MG63 (cell line): Measurements from ENCODE around the gene CFHR3. TPM values are rescaled to one million over a fixed set of nuclear protein-coding genes. Genes with fewer than 3 reads are reported as not detected.
"Not testable (repeated sequence)": the region's sequence is repeated elsewhere in the genome, so short reads cannot be mapped to it uniquely, and the experiment has no call there.

Experiments used
- DNase-seq: peaks from one replicate; pipeline ENCODE4 v3.0.0-alpha.2; 2020
- H3K27me3 ChIP-seq: fragments of 250-450 bp; sonication (Bioruptor Pico); 2 replicates; pipeline ENCODE4 v1.5.1; 2020; ENCODE audit warnings: mild to moderate bottlenecking, moderate library complexity
- H3K36me3 ChIP-seq: fragments of 250-450 bp; sonication (Bioruptor Pico); 2 replicates; pipeline ENCODE4 v1.5.1; 2020; ENCODE audit warnings: mild to moderate bottlenecking, moderate library complexity
- H3K4me3 ChIP-seq: fragments of 250-450 bp; sonication (Bioruptor Pico); 2 replicates; pipeline ENCODE4 v1.5.1; 2020; ENCODE audit warnings: mild to moderate bottlenecking, moderate library complexity
- H3K9me3 ChIP-seq: fragments of 250-450 bp; sonication (Bioruptor Pico); 2 replicates; pipeline ENCODE4 v1.5.1; 2020; ENCODE audit warnings: mild to moderate bottlenecking, moderate library complexity
- total RNA-seq: library from RNA; depleted of rRNA; stranded (reverse); fragments of >200 nt; shearing (Covaris generic); gene quantifications from 2 replicates; pipeline ENCODE4 v1.2.3, GENCODE V29; 2014; ENCODE audit warnings: low replicate concordance; rRNA removed

Gene CFHR3
- not detected in 2 replicates for total RNA-seq

DNA sequence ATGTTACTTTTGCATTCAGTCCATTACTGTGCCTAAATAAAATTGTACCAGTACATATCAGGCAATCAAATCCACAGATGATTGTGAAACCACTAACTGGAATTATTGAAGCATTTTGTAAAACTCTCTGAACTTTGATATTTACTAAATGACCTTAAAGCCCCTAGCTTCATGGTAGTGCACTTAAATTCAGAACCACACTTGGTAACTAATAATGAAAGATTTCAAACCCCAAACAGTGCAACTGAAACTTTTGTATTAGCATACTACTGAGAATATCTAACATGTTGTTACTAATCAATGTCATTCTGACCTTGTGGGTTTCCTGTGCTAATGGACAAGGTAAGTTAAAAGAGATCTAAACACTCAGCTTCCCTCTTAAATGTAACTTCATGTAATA, at the start of gene CFHR3:
CFHR3 (plus strand) TSS at position 238 of the 400 bp plus-strand sequence; CDS start at position 285, 47 bp downstream.
- DNase-seq, result no peak
- H3K9me3 ChIP-seq, result no peaks in the 10 kb centered on the region
- no peaks in the 10 kb centered on the region for H3K36me3 ChIP-seq
- no peaks in the 10 kb centered on the region for H3K27me3 ChIP-seq
- no peak within 1 kb of the TSS for H3K4me3 ChIP-seq

DNA sequence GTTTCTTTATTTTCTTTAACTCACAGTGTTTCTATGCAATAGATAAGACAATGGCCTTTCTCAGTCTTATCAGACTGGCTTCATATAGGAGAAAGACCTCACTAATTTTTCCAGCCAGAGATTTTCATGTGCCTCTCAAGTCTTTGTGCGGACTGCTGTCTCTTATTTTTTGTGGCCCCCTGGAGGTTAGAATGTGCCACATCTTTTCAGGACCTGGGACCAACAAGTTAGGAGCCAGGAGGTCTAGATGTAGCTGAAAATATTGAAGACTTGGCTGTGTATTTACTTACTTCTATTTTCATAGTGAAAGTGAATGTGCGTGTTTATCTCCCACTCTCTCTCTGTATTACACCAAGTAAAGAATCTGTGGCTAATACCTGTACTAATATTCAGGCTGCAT, 42.1 kb upstream of the CFHR3 start:
- Histone ChIP-seq H3K27me3 (no peaks in the 10 kb centered on the region), H3K36me3 (no peaks in the 10 kb centered on the region), H3K4me3 (no peak overlapping the region), H3K9me3 (no peaks in the 10 kb centered on the region)
- no peak for DNase-seq

DNA sequence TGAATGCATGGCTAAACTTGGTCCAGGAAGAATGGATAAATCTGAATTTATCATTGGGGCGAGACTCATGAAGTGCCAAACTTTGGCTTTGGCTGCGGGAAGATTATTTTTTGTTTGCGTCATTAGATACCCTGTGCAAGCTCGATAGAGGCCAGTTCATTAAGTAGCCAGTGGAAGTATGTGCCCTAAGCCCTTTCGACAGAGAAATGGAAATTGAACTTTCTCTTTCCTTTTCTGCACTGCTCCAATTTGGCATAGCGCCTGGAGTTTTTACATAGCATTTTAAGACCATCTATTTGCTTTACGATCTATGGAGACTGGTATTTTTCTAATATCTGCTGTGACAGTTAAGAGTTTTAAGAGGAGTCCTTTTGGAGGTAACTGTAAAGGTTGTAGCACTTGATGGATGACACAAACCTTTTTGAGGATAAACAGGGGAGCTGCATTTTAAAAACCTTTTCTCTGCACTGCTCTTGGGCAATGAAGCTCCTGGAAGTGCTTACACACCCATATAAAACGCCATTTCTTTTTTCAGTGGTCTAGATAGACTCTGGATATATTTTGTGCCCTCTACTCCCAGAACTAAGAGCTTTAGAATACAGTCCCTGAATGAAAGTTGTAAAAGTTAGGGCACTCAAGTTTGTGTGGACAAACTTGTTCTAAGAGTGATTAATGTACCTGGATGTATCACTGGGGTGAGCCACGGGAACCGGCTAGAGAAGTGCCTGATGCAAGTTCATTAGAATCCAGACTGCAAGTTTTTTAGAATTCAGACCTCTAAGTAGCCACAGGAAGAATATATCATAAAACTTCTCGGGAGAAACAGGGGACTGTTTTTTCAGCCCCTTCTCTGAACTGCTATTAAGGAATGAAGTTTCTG, 41.3 kb upstream of the CFHR3 start:
- Histone ChIP-seq H3K27me3 (no peaks in the 10 kb centered on the region), H3K36me3 (no peaks in the 10 kb centered on the region), H3K4me3 (no peak overlapping the region), H3K9me3 (no peaks in the 10 kb centered on the region)
- DNase-seq, result no peak

DNA sequence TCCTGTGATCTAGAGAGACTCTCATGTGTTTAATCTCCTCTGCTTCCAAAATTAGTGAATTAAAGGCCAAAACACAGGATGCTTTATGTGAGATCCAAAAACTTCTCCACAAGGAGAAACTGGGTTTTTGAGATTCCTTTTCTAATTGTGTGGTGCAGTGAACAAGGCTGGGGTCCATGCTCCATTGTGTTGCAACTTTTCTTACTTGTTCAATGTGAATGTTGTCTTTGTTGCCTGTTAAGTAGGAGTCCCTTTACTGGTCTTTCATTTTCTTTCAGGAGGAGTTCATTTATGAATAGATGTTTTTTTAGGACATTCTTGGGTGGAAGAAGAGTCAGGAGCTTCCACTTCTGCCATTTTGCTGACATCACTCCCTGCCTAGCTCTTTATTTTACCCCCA, 40.6 kb upstream of the CFHR3 start:
- no peak overlapping the region for H3K4me3 ChIP-seq
- DNase-seq, result no peak
- no peaks in the 10 kb centered on the region for H3K36me3 ChIP-seq
- H3K9me3 ChIP-seq, result no peaks in the 10 kb centered on the region; the same call in 1 of the 2 replicates
- no peaks in the 10 kb centered on the region for H3K27me3 ChIP-seq

DNA sequence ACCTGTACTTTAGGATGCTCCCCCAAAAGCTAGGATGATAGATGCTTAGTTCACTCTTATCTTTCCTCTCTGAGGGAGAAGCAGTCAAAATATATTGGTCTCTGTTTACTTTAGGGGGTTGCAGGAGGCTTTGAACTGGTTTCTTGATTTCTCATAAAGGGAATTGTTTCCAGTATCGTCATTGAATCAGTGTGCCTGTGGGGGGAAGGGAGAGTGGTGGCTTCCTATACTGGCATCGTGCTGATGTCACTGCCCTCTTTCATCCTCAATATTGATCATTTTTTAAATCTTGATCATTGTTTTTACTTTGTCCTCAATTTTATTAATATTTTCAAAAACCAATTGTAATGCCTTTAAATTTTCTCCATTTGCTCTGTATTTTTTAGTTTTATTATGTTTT, 40.2 kb upstream of the CFHR3 start:
- no peaks in the 10 kb centered on the region; the same call in 1 of the 2 replicates for H3K9me3 ChIP-seq
- no peaks in the 10 kb centered on the region for H3K27me3 ChIP-seq
- H3K36me3 ChIP-seq, result no peaks in the 10 kb centered on the region
- H3K4me3 ChIP-seq, result no peak overlapping the region
- DNase-seq, result no peak

DNA sequence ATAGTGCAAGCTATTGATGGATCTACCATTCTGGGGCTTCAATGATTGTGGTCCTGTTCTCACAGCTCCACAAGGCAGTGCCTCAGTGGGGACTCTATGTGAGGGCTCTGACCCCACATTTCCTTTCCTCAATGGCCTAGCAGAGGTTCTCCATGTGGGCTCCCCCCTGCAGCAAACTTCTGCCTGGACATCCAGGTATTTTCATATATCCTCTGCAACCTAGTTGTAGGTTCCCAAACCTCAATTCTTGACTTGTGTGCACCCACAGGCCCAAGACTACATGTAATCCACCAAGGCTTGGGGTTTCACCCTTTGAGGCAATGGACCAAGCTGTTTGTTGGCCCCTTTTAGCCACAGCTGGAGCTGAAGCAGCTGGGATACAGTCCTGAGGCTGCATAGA, 35.9 kb upstream of the CFHR3 start:
- H3K9me3 ChIP-seq, result no peaks in the 10 kb centered on the region; the same call in 1 of the 2 replicates
- no peaks in the 10 kb centered on the region for H3K36me3 ChIP-seq
- H3K27me3 ChIP-seq, result no peaks in the 10 kb centered on the region
- H3K4me3 ChIP-seq, result no peak overlapping the region
- no peak for DNase-seq

DNA sequence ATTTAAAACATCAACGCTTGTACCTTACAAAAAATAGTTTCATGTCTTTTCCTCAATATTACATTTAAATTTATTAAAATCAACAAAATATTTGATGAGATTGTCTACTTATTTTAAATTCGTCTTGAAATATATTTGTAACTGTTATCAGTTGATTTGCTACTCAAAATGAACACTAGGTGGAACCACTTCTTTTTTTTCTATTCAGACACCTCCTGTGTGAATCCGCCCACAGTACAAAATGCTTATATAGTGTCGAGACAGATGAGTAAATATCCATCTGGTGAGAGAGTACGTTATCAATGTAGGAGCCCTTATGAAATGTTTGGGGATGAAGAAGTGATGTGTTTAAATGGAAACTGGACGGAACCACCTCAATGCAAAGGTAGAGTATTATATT, 31.4 kb upstream of the CFHR3 start:
- H3K36me3 ChIP-seq, H3K9me3 ChIP-seq, DNase-seq, H3K27me3 ChIP-seq, H3K4me3 ChIP-seq: not testable (repeated sequence)

DNA sequence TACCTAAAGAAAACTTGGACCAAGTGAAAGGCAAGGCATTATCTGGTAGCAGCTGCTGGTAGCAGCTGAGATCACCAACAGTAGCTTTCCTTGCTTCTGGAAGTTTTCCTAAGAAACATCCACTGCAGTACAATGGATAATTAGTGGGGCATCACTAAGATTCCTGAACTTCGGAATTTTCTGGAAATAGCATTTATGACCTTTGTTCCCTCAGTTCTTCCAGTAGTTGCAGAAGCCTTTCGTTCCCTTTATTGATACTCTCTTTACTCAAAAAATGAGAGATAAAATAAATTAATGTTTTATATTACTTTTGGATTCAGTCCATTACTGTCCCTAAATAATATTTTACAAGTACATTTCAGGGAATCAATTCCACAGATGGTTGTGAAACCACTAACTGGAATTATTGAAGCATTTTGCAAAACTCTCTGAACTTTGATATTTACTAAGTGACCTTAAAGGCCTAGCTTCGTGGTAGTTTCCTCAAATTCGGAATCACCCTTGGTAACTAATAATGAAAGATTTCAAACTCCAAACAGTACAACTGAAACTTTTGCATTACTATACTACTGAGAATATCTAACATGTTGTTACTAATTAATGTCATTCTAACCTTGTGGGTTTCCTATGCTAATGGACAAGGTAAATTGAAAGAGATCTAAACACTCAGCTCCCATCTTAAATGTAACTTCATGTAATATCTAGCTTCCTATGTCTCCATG, 9.5 kb upstream of the CFHR3 start:
- H3K27me3 ChIP-seq, DNase-seq, H3K4me3 ChIP-seq, H3K36me3 ChIP-seq, H3K9me3 ChIP-seq: not testable (repeated sequence)

DNA sequence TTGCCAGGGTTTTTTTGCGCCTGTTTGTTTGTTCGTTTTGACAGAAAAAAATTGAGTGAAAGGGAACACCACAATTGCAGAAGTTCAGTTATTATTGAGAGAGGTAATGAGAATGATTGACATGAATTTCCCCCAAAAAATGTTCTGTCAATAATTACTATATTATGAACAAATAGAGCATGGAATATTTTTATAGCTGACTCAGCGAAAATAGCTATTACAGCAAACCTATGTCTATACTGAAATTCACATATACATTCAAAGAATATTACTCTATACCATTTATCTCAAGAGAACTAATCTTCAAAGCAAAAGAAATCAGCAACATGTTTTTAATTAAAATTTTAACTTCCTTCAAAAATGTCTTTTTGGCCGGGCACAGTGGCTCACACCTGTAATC, 4.8 kb upstream of the CFHR3 start:
- not testable (repeated sequence) for H3K27me3 ChIP-seq, DNase-seq, H3K9me3 ChIP-seq, H3K36me3 ChIP-seq, H3K4me3 ChIP-seq

DNA sequence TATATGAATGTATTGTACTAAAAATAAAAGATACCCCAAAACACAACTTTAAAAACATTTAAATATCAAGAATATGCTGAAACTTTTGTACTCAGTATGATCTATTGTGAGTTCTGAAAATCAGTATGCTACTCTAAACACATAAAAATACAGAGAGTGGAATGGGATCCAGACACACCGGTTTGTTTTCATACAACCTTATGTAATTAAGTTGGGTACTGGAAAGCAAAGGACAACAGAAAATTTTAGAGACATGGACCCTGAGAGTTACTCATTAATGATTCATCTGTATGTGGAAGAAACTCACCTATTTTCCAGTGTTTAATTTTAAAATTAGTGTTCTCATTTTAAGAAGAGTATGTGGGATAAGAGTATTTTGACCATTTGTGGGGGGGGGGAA, 927 bp upstream of the CFHR3 start:
- Histone ChIP-seq H3K9me3 (no peaks in the 10 kb centered on the region), H3K4me3 (no peak overlapping the region), H3K27me3 (no peaks in the 10 kb centered on the region), H3K36me3 (no peaks in the 10 kb centered on the region)
- DNase-seq, result no peak

DNA sequence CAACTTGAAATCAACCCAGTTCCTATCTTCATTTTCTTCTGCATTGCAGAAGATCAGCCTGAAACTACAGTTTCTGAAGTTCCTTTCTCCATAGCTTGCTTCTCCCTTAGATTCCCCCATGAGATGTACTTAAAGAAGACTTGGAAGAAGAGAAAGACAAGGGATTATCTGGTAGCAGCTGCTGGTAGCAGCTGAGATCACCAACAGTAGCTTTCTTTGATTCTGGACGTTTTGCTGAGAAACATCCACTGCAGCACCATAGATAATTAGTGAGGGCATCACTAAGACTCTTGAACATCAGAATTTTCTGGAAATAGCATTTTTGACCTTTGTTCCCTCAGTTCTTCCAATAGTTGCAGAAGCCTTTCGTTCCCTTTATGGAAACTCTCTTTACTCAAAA, 465 bp upstream of the CFHR3 start:
- no peaks in the 10 kb centered on the region for H3K36me3 ChIP-seq
- no peaks in the 10 kb centered on the region for H3K9me3 ChIP-seq
- H3K27me3 ChIP-seq, result no peaks in the 10 kb centered on the region
- DNase-seq, result no peak
- H3K4me3 ChIP-seq, result no peak overlapping the region

DNA sequence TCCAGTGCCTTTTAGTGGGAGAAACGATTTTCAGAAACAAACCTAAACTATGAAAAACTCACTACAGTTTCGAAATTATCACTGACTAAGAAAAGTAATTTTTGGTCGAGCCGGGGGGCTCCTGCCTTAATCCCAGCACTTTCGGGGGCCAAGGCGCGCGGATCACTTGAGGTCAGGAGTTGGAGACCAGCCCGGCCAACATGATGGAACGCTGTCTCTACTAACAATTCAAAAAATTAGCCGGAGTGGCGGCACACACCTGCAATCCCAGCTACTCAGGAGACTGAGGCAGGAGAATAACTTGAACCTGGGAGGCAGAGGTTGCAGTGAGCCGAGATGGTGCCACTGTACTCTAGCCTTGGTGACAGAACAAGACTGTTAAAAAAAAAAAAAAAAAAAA, 3.0 kb downstream of the CFHR3 start:
- no peak overlapping the region for H3K4me3 ChIP-seq
- H3K36me3 ChIP-seq, result no peaks in the 10 kb centered on the region
- DNase-seq, result no peak
- no peaks in the 10 kb centered on the region for H3K27me3 ChIP-seq
- no peaks in the 10 kb centered on the region for H3K9me3 ChIP-seq

DNA sequence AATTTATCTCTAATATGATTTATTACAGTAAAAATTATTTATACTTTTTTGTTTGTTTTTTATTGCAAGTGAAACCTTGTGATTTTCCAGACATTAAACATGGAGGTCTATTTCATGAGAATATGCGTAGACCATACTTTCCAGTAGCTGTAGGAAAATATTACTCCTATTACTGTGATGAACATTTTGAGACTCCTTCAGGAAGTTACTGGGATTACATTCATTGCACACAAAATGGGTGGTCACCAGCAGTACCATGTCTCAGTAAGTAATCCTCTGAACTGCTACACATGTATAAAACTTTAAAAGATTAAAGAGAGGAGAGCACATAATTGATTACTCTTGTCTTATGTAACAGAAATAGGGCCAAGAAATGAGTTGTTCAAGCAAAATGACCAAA, 4.5 kb downstream of the CFHR3 start:
- Histone ChIP-seq H3K9me3 (no peaks in the 10 kb centered on the region), H3K27me3 (no peaks in the 10 kb centered on the region), H3K36me3 (no peaks in the 10 kb centered on the region), H3K4me3 (no peak overlapping the region)
- DNase-seq, result no peak

DNA sequence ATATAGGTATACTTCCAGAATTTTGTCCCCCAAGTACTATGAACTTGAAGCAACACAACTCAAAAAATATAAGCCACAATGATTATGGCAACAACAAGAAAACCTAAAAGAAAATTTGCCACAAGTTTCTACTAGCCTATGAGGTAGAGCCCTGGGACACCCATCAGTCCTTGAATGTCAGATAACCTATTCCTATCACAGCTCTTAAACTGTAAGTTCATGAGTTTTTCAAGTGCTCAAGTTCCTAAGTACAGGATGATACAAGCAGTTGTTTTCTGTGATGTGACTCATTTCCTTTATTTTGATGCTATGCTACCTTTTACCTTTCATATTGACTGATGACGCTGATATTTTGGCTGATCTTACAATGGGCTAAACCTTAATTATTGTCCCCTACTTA, 16.6 kb downstream of the CFHR3 start:
- not testable (repeated sequence) for DNase-seq, H3K36me3 ChIP-seq, H3K27me3 ChIP-seq, H3K9me3 ChIP-seq, H3K4me3 ChIP-seq

DNA sequence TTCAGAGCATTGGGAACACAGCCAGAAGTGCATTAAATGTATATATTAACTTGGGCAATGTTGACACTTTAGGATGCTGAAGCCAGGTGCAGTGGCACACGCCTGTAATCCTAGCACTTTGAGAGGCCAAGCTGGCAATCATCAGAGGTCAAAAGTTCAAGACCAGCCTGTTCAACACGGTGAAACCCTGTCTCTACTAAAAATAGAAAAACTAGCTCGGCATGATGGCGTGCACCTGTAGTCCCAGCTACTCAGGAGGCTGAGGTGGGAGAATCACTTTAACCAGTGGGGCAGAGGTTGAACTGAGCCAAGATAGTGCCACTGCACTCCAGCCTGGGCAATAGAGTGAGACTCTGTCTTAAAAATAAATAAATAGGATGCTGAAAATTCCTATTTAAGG, 19.5 kb downstream of the CFHR3 start:
- not testable (repeated sequence) for DNase-seq, H3K36me3 ChIP-seq, H3K4me3 ChIP-seq, H3K27me3 ChIP-seq, H3K9me3 ChIP-seq

DNA sequence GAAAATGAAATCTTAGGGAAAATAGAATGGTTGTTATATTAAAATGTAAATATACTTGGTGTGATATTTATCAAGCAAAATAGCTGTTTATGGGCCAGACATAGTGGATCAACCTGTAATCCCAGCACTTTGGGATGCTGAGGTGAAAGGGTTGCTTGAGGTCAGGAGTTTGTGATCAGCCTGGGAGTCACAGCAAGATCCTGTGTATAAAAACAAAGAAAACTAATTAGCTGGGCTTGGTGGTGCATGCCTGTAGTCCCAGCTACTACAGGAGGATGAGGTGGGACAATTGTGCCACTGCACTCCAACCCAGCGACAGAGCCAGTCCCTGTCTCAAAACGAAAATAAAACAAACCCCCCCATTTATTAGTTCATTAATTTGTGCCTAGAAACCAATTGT, 23.3 kb downstream of the CFHR3 start:
- Histone ChIP-seq H3K4me3 (no peak overlapping the region), H3K27me3 (no peaks in the 10 kb centered on the region), H3K9me3 (no peaks in the 10 kb centered on the region), H3K36me3 (no peaks in the 10 kb centered on the region)
- no peak for DNase-seq

DNA sequence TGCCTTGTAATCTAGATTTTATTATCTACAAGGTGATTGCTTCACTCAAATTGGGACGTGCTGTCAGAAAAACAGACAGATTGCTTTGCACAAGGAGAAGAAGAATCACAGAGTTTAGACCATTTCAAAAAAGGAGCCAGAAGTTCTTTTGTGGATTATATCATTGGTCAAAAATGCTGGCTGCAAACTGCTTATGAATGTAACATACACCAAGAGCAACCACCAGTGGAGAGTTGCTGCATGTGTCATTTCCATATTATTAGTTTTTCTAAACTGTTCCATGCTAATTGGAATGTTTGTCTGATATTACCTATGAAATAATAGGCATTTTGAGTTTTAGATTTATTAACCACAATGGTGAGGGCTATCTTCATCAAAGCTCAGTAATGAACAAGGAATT, 27.3 kb downstream of the CFHR3 start:
- H3K36me3 ChIP-seq, H3K9me3 ChIP-seq, H3K27me3 ChIP-seq, H3K4me3 ChIP-seq, DNase-seq: not testable (repeated sequence)
